Measurements from ENCODE around the gene ADGRE2. TPM values are rescaled to one million over a fixed set of nuclear protein-coding genes. Genes with fewer than 3 reads are reported as not detected.
A peak's percentile ranks its signal among the peaks of the same experiment; 100 is the strongest.
"Not testable (repeated sequence)": the region's sequence is repeated elsewhere in the genome, so short reads cannot be mapped to it uniquely, and the experiment has no call there.

ADGRE2 gene
- total RNA-seq, 1 experiment from 2014 or later: 6.1 TPM

DNA sequence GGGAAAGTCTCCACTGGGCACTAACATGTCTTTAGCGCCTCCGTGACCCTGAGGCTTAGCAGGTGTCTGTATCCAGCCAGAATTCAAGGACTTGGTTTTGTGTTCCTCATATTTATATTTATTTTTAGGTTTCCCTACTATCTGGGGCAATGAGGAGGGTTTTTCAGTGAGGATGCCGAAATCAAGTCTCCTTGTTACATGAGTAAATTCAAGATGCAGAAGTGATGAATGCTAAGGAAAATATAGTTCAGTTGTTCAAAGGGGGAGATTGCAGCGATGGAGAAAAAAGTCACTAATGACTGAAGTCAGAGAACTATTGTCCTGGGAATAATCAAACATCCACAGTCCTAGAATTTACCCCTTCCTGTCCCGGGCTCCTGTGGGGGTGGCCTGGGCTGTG lies 791 bp upstream of the ADGRE2 start:
- DNase-seq (ENCODE audit: low read depth): no peak

GRCh38 chr19:14777645-14778044 lies 715 bp downstream of the ADGRE2 start:
- DNase-seq (ENCODE audit: low read depth): not testable (repeated sequence)

DNA sequence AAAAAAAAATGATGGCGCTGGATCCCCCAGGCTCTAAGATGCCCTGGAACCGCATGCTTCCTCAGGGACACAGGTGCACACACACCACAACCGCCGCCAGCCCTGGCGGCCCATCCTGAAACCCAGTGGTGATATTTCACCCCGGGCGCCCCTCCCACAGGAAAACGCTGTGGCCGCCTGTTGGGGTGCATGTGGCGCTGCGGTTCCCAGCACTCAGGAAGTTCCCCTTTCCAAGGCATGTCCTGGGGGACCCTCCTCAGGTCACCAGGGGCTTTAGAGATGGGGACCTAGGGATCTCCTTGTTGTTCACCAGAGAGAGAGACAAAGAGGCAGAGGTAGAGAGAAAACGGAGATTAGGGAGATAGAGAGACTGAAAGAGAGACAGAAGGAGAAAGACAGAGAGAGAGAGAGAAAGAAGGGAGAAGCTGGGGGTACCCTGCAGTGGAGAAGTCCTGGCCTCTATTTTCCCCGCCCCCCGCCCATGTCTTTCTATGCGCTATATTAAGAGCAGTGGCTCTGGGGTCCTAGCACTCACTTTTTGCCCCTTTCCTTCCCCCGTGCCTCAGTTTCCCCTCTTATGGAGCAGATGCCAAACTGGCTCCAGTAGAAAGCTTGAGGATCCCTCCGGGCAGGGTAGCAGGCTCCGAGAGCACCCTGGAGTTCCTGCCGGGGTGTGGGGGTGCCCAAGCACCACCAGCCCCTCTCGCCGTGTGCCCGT lies 2.3 kb downstream of the ADGRE2 start:
- DNase-seq (ENCODE audit: low read depth): peak; percentile 69

DNA sequence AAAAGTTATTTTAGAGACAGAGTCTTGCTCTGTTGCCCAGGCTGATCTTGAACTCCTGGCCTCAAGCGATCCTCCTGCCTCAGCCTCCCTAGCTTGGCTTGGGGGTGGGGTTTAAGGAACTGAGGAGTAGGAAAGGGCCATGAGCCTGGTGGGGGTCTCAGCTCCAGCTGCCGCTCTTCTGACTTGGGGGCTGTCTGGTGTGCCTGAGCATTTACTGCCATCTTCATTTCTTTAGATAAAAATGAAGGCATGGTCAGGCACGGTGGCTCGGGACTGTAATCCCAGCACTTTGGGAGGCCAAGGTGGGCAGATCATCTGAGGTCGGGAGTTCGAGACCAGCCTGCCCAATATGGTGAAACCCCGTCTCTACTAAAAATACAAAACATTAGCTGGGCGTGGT lies 3.0 kb downstream of the ADGRE2 start:
- not testable (repeated sequence) for DNase-seq (ENCODE audit: low read depth)

DNA sequence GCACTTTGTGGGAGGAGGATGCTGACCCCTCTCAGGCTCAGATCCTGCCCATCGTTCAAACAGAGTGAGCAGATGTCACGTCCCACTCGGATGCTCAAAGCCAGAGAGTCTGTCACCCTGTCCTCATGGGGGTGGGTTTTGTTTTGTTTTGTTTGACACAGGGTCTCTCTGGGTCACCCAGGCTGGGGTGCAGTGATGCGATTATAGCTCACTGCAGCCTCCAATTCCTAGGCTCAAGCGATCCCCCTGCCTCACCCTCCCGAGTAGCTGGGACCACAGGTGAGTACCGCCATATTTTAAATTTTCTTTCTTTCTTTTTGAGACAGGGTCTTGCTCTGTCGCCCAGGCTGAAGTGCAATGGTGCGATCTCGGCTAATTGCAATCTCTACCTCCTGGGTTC lies 4.0 kb downstream of the ADGRE2 start:
- DNase-seq (ENCODE audit: low read depth): no peak

DNA sequence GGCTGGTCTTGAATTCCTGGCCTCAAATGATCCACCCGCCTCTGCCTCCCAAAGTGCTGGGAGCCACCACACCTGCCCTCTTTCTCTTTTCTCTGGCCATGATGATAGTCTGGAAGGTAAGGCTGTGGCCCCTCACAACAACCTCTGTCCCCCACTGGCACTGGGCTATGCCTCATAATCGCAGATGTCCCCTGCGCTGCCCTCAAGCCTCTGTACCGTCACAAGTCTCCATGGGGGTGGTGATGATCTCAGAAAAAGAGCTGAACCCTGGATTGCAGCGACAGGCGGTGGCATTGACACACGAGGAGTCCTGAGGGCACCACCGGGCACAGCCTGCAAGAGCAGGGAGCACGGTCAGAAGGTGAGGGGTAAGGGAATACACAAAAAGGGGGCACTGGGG lies 4.6 kb downstream of the ADGRE2 start:
- not testable (repeated sequence) for DNase-seq (ENCODE audit: low read depth)

- DNase-seq (ENCODE audit: low read depth): no peak
These were observed 5.4 kb downstream of the ADGRE2 start for GRCh38 chr19:14772995-14773394.

GRCh38 chr19:14772467-14772866 lies 5.9 kb downstream of the ADGRE2 start:
- no peak for DNase-seq (ENCODE audit: low read depth)

GRCh38 chr19:14770944-14771839 lies 7.2 kb downstream of the ADGRE2 start:
- DNase-seq (ENCODE audit: low read depth): no peak

DNA sequence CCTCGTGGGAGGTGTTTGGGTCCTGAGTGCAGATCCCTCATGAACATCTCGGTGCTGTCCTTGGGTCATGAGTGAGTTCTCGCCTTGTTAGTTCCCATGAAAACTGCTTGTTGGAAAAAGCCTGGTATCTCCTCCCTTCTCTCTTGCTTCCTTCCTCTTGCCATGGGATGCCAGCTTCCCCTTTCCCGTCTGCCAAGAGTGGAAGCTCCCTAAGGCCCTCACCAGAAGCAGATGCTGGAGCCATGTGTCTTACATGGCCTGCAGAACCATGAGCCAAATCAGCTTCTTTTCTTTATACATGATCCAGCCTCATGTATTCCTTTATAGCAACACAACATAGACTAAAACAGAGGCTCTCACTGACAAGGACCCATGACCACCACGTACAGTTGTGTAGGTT lies 8.2 kb downstream of the ADGRE2 start:
- DNase-seq (ENCODE audit: low read depth): no peak

DNA sequence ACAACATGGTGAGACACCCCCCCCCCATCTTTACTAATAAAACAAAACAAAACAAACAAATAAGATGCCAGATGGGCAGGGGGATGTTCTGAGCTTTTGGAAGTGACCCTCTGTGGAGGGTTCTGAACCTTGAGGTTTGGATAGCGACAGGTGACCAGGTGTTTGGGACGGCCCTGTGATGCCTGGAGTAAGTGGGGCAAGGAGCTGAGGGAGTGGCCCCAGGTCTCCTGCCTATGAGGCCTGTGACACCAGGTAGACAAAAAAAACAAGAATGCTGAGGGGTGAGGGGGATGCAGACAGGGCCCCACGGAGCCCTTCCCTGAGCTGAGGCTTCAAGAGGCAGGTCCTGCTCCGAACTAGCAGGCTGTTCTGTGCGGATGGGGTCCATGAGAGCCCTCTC lies 9.2 kb downstream of the ADGRE2 start:
- DNase-seq (ENCODE audit: low read depth): no peak

GRCh38 chr19:14768001-14768400 lies 10.4 kb downstream of the ADGRE2 start:
- DNase-seq (ENCODE audit: low read depth): no peak

GRCh38 chr19:14767466-14767971 lies 10.8 kb downstream of the ADGRE2 start:
- DNase-seq (ENCODE audit: low read depth): no peak

- not testable (repeated sequence) for DNase-seq (ENCODE audit: low read depth)
These were observed 12.5 kb downstream of the ADGRE2 start for GRCh38 chr19:14765841-14766240.

GRCh38 chr19:14765403-14765802 lies 13.0 kb downstream of the ADGRE2 start:
- not testable (repeated sequence) for DNase-seq (ENCODE audit: low read depth)

GRCh38 chr19:14764401-14764800 lies 14.0 kb downstream of the ADGRE2 start:
- DNase-seq (ENCODE audit: low read depth): no peak

GRCh38 chr19:14763497-14764145 lies 14.7 kb downstream of the ADGRE2 start:
- DNase-seq (ENCODE audit: low read depth): no peak

- DNase-seq (ENCODE audit: low read depth): no peak
These were observed 16.2 kb downstream of the ADGRE2 start for GRCh38 chr19:14762111-14762510.

DNA sequence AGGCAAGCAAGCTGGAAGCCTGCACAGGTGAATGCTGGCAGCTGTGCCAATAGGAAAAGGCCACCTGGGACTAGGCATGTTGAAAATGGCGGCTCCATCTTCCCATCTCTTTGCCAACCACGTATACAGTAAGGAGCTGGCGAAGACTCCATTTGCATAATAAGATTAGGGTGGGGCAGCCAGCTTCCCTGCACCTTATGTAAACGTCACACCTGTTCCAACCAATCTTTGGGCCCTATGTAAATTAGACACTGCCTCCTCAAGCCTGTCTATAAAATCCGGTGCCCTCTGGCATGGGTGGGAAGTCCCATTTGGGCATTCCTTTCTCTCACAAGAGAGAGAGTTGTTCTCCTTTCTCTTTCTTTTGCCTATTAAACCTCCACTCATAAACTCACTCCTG lies 16.8 kb downstream of the ADGRE2 start:
- no peak for DNase-seq (ENCODE audit: low read depth)

GRCh38 chr19:14758816-14759215 lies 19.5 kb downstream of the ADGRE2 start:
- no peak for DNase-seq (ENCODE audit: low read depth)

- no peak for DNase-seq (ENCODE audit: low read depth)
These were observed 29.8 kb downstream of the ADGRE2 start for GRCh38 chr19:14748601-14749000.

DNA sequence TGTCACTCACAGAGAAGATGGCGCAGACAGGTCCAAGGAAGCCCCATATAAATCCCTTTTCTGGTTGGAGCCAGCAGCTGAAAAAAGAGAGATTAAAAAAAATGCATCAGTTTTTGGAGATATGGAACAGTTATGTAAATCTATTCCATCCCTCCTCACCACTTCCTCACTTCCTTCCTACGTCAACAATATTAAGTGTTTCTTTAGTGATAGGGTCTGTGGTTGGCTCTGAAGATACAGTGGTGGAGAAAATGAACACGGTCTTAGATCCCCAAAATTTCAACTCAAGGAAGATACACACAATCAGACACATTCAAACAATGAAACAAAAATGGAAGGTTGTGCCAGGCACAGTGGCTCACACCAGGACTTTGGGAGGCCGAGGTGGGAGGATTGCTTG lies 31.5 kb downstream of the ADGRE2 start:
- DNase-seq (ENCODE audit: low read depth): no peak
